DOHH2 (cell line): ENCODE measurements around the gene DEAF1.

Experiments
- EZH2phosphoT487 ChIP-seq: fragments of 200-600 bp; sonication (generic); IDR thresholded peaks from 2 replicates; pipeline ENCODE4 v1.6.1; 2017; ENCODE audit warnings: borderline replicate concordance, mild to moderate bottlenecking, antibody characterized with exemption, low read length, moderate library complexity, mixed read lengths
- TF ChIP-seq, protein P1 (sequence below): fragments of 200-600 bp; sonication (generic); IDR thresholded peaks from one replicate; pipeline ENCODE4 v1.5.1; 2014; ENCODE audit warnings: antibody characterized with exemption, mild to moderate bottlenecking, low read depth, low read length; ENCODE audit not compliant: poor library complexity, severe bottlenecking

DNA sequence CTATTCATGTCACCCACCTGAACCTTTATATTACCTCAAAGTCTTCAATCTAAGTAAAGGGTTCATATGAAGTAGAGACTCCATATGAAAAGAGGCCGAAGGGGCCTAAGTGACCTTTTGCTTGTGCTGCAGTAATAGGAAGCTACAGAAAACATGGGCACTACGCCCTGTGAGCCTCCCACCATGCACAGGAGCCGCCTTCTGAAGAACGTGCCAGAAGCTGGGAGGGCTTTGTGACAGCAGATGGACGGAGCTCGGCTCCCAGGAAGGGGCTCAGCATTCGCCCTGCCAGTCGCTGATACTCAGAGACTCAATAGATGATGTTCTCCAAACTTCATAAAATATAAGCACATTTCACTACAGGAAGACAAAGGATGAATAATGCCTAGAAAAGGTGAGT, 21.2 kb downstream of the DEAF1 start:
- TF ChIP-seq, protein P1, sequence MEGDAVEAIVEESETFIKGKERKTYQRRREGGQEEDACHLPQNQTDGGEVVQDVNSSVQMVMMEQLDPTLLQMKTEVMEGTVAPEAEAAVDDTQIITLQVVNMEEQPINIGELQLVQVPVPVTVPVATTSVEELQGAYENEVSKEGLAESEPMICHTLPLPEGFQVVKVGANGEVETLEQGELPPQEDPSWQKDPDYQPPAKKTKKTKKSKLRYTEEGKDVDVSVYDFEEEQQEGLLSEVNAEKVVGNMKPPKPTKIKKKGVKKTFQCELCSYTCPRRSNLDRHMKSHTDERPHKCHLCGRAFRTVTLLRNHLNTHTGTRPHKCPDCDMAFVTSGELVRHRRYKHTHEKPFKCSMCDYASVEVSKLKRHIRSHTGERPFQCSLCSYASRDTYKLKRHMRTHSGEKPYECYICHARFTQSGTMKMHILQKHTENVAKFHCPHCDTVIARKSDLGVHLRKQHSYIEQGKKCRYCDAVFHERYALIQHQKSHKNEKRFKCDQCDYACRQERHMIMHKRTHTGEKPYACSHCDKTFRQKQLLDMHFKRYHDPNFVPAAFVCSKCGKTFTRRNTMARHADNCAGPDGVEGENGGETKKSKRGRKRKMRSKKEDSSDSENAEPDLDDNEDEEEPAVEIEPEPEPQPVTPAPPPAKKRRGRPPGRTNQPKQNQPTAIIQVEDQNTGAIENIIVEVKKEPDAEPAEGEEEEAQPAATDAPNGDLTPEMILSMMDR: no peak
- no peak for TF ChIP-seq EZH2phosphoT487
